ENCODE measurements around the gene RNF212. TPM values are rescaled to one million over a fixed set of nuclear protein-coding genes. Genes with fewer than 3 reads are reported as not detected.

RNF212 gene
- total and polyA plus RNA-seq, 9 of the 15 experiments (the other 6 are each of a cell fraction or from before 2014, with no cell fraction given): 0.04 TPM; not detected in 8

DNA sequence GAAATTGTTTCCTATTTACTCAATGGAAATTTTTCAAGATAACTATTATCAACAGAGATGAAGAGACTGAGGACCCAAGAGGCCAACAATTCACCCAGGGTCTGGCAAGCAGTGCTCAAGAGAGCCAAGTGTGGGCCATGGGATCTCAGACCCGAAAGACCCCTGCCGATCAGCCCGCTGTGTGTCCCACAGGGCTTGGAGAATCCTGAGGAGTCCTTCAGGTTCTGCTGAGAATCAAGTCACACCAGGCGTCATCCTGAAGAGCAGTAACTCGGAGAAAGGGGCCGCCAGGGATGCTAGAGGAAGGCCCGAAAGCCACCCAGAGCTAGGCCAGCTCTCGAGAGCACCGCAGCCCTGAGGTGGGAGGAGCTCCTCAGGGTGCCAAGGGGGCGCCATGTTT lies 53.2 kb downstream of the RNF212 start:
- POLR2A ChIA-PET: interaction anchor here (0.7 kb wide), 1 partner anchor 16 kb away, joined by 3 read pairs; no protein-coding TSS in a partner anchor
- CTCF ChIA-PET (ENCODE audit: low intra/inter-chr PET ratio): interaction anchor here (0.6 kb wide), 1 partner anchor 253 kb away, joined by 3 read pairs; no protein-coding TSS in a partner anchor
- WGBS (ENCODE audit: insufficient coverage, low coverage, missing lambda C conversion rate): 9% methylated on average over 9 of the region's 10 CpGs
- H3K36me3 ChIP-seq (ENCODE audit: control insufficient read depth, insufficient read depth, low read length): no peaks in the 10 kb centered on the region
- no peak overlapping the region for H3K4me3 ChIP-seq
- no peak overlapping the region for H3K4me2 ChIP-seq (ENCODE audit: insufficient read depth, low read length)
- FAIRE-seq: no peak
- H2AFZ ChIP-seq (ENCODE audit: low read depth, low read length): no peak overlapping the region
- no peaks in the 10 kb centered on the region for H3K79me2 ChIP-seq (ENCODE audit: control insufficient read depth, insufficient read depth, low read length)
- BruUV-seq (replicated peaks): no TSS peak
- DNase-seq (ENCODE audit: extremely low read depth in 1 of 4, low spot score in 3 of 4): no peak
- peaks cover 3 to 26% of the 10 kb centered on the region in 2 experiments; a peak in 2 of 5 replicates for H3K4me1 ChIP-seq (replicated peaks in 1 of 2; ENCODE audit: control insufficient read depth in 2 of 2, insufficient read depth in 2 of 2, low read length in 2 of 2)
- peaks cover 3% of the 10 kb centered on the region for H3K9me3 ChIP-seq (replicated peaks; ENCODE audit: control insufficient read depth, insufficient read depth, low read depth, low read length)
- no peak overlapping the region for H3K9ac ChIP-seq (ENCODE audit: insufficient read depth in 1 of 2, low read depth in 2 of 2, low read length in 2 of 2)
- in situ Hi-C loops (cut with MboI): no loop called here
- intact Hi-C loops (cut with micrococcal nuclease): no loop called here
- no peaks in the 10 kb centered on the region for H4K20me1 ChIP-seq (replicated peaks; ENCODE audit: control insufficient read depth, insufficient read depth, low read length)
- TF ChIP-seq CREB1 (IDR thresholded peaks at IDR 0.05) (no peak), CREB1 (CRISPR knock-in tag; IDR thresholded peaks at IDR 0.05) (no peak), ATF1 (CRISPR knock-in tag; IDR thresholded peaks at IDR 0.05) (no peak), ATF1 (tag; IDR thresholded peaks at IDR 0.05) (no peak), SMARCE1 (IDR thresholded peaks at IDR 0.05) (no peak), TSC22D4 (tag; IDR thresholded peaks at IDR 0.05) (no peak), KDM2B (CRISPR knock-in tag; IDR thresholded peaks at IDR 0.05) (no peak), ZNF778 (CRISPR knock-in tag; IDR thresholded peaks at IDR 0.05) (no peak), TARDBP (IDR thresholded peaks at IDR 0.05) (no peak), EP300 (IDR thresholded peaks at IDR 0.05; ENCODE audit: low read length) (no peak), ZNF175 (CRISPR knock-in tag; IDR thresholded peaks at IDR 0.05; ENCODE audit: low read depth) (no peak), ATF3 (IDR thresholded peaks at IDR 0.05) (no peak), ATF3 (CRISPR knock-in tag; conservative IDR thresholded peaks at IDR 0.05) (no peak), IRF2 (CRISPR knock-in tag; IDR thresholded peaks at IDR 0.05) (no peak), OTX1 (CRISPR knock-in tag; IDR thresholded peaks at IDR 0.05) (no peak)
- TF ChIP-seq, protein P1, sequence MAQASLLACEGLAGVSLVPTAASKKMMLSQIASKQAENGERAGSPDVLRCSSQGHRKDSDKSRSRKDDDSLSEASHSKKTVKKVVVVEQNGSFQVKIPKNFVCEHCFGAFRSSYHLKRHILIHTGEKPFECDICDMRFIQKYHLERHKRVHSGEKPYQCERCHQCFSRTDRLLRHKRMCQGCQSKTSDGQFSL (CRISPR knock-in tag; IDR thresholded peaks at IDR 0.05): no peak
- TF ChIP-seq, protein P1 (tag; IDR thresholded peaks at IDR 0.05): no peak
- TF ChIP-seq, protein P2, sequence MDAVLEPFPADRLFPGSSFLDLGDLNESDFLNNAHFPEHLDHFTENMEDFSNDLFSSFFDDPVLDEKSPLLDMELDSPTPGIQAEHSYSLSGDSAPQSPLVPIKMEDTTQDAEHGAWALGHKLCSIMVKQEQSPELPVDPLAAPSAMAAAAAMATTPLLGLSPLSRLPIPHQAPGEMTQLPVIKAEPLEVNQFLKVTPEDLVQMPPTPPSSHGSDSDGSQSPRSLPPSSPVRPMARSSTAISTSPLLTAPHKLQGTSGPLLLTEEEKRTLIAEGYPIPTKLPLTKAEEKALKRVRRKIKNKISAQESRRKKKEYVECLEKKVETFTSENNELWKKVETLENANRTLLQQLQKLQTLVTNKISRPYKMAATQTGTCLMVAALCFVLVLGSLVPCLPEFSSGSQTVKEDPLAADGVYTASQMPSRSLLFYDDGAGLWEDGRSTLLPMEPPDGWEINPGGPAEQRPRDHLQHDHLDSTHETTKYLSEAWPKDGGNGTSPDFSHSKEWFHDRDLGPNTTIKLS (IDR thresholded peaks at IDR 0.05; ENCODE audit: borderline replicate concordance, low read depth): no peak
- H3K27ac ChIP-seq (ENCODE audit: extremely low read depth, low read depth, low read length): no peak overlapping the region
- H3K9me1 ChIP-seq (ENCODE audit: control insufficient read depth, insufficient read depth, low read length): no peaks in the 10 kb centered on the region
- no peak for ATAC-seq
- H3K27me3 ChIP-seq (ENCODE audit: control insufficient read depth in 2 of 2, insufficient read depth in 2 of 2, low read length in 2 of 2): peaks cover 61 to 74% of the 10 kb centered on the region in 2 experiments

All from K562 (cell line).